Endodermal cell (in vitro differentiated cells): ENCODE data around the gene HOXC9. TPM values are rescaled to one million over a fixed set of nuclear protein-coding genes. Genes with fewer than 3 reads are reported as not detected.

Experiments
- DNase-seq: peaks from one replicate; pipeline ENCODE4 v3.0.0-alpha.2; 2017
- H3K27ac ChIP-seq: 2 replicates; pipeline ENCODE4 v1.5.1; 2013; ENCODE audit warnings: mild to moderate bottlenecking, low read depth, low read length, moderate library complexity
- H3K27me3 ChIP-seq: 2 replicates; pipeline ENCODE4 v1.6.1; 2013; ENCODE audit warnings: mild to moderate bottlenecking, low read length, moderate library complexity; ENCODE audit not compliant: insufficient read depth, control insufficient read depth, poor library complexity, severe bottlenecking
- H3K36me3 ChIP-seq: 2 replicates; pipeline ENCODE4 v1.7.0; 2013; ENCODE audit warnings: mild to moderate bottlenecking, low read length, moderate library complexity; ENCODE audit not compliant: control insufficient read depth, insufficient read depth
- H3K4me1 ChIP-seq: one replicate; pipeline ENCODE4 v1.7.0; 2013; ENCODE audit warnings: low read length; ENCODE audit not compliant: control insufficient read depth, insufficient read depth
- H3K4me3 ChIP-seq: 2 replicates; pipeline ENCODE4 v1.5.1; 2013; ENCODE audit warnings: mild to moderate bottlenecking, low read length, moderate library complexity
- H3K9ac ChIP-seq: 2 replicates; pipeline ENCODE4 v1.6.1; 2013; ENCODE audit warnings: mild to moderate bottlenecking, low read length, moderate library complexity; ENCODE audit not compliant: poor library complexity, severe bottlenecking; ENCODE audit errors: extremely low read depth
- H3K9me3 ChIP-seq: 2 replicates; pipeline ENCODE4 v1.6.1; 2013; ENCODE audit warnings: mild to moderate bottlenecking, low read length, moderate library complexity; ENCODE audit not compliant: control insufficient read depth
- H3K27ac Mint-ChIP-seq: 2 replicates; pipeline ENCODE4 v1.8.0; 2020; ENCODE audit warnings: mixed read lengths
- H3K27me3 Mint-ChIP-seq: 2 replicates; pipeline ENCODE4 v1.8.0; 2021; ENCODE audit warnings: mild to moderate bottlenecking, mixed read lengths; ENCODE audit not compliant: insufficient read depth
- H3K36me3 Mint-ChIP-seq: 2 replicates; pipeline ENCODE4 v1.8.0; 2020; ENCODE audit warnings: low read depth, mixed read lengths
- H3K4me1 Mint-ChIP-seq: 2 replicates; pipeline ENCODE4 v1.8.0; 2020; ENCODE audit warnings: mixed read lengths
- H3K4me3 Mint-ChIP-seq: 2 replicates; pipeline ENCODE4 v1.8.0; 2020; ENCODE audit warnings: mild to moderate bottlenecking, moderate library complexity, mixed read lengths
- H3K9me3 Mint-ChIP-seq: 2 replicates; pipeline ENCODE4 v1.8.0; 2020; ENCODE audit warnings: mild to moderate bottlenecking, mixed read lengths
- CTCF ChIP-seq: fragments of 200-600 bp; sonication (generic); conservative IDR thresholded peaks from 2 replicates; pipeline ENCODE4 v1.5.0; 2021; ENCODE audit warnings: antibody characterized with exemption, mild to moderate bottlenecking
- WGBS, 2 experiments: methylation state at CpG; one replicate each; pipeline versions ENCODE4 v1.1.5 to v1.1.7; 2013; ENCODE audit warnings: missing lambda C conversion rate in 2 of 2, mixed read lengths in 1 of 2; ENCODE audit not compliant: insufficient coverage in 1 of 2, insufficient read length in 1 of 2; 5-methylcytosine and 5-hydroxymethylcytosine counted together
- long read RNA-seq, 4 experiments: library from polyadenylated mRNA in 2 of 4; library from RNA in 1 of 4; library from capped mRNA in 1 of 4; stranded (forward) in 3 of 4; unstranded in 1 of 4; transcript quantifications; one replicate each; pipeline ENCODE4 v2.0.0, GENCODE V29; 2020 to 2021; ENCODE audit warnings: inconsistent platforms in 1 of 4
- polyA plus RNA-seq, 2 experiments: library from polyadenylated mRNA; stranded (reverse); fragments of 50-300 nt; gene quantifications; one replicate each; pipeline ENCODE4 v1.2.3, GENCODE V29; 2013
- total RNA-seq, 2 donors: library from RNA; stranded (reverse); fragmentation: NEBNext Ultra II Directional in 1 of 2; extraction: Animal tissue kit (Norgen Biotek cat#: 25700) in 1 of 2; gene quantifications; 2 replicates in 1 of 2; 3 replicates in 1 of 2; pipeline ENCODE4 v1.2.1, GENCODE V29; 2021

Gene HOXC9
- not detected for total RNA-seq
- 5.5 TPM for polyA plus RNA-seq (2013, experiment 1 of 2)
- polyA plus RNA-seq (2013, experiment 2 of 2) = 6.4 TPM
- long read RNA-seq, experiment 1 = 0 reads
- long read RNA-seq, experiment 2 = 0 reads
- long read RNA-seq, experiment 3 = 0 reads
- long read RNA-seq, experiment 4 = 0 reads

- Mint-ChIP-seq H3K4me3 (peak within 1 kb of the TSS; percentile 41), H3K36me3 (no peaks in the 10 kb centered on the region), H3K4me1 (no peaks in the 10 kb centered on the region), H3K27me3 (peaks cover 100% of the 10 kb centered on the region), H3K9me3 (peaks cover 2% of the 10 kb centered on the region), H3K27ac (no peak within 1 kb of the TSS)
- Histone ChIP-seq H3K4me3 (no peak within 1 kb of the TSS), H3K9ac (no peak within 1 kb of the TSS), H3K36me3 (no peaks in the 10 kb centered on the region), H3K27ac (no peak within 1 kb of the TSS), H3K27me3 (peaks cover 100% of the 10 kb centered on the region), H3K9me3 (no peaks in the 10 kb centered on the region), H3K4me1 (no peaks in the 10 kb centered on the region)
- TF ChIP-seq CTCF = no peak
- WGBS, 2 experiments = 8 to 11% methylated on average over 17 to 87 of the region's 87 CpGs
- DNase-seq = peak; percentile 85
These were observed at the start of gene HOXC9 for GRCh38 chr12:54000116-54001114. Gene HOXC9, plus strand, starts transcription at chr12:54000161. Its CDS starts 28 bp downstream, at chr12:54000189.

- WGBS, 2 experiments = 20 to 21% methylated on average over 2 to 10 of the region's 10 CpGs
- H3K36me3 ChIP-seq = no peaks in the 10 kb centered on the region
- TF ChIP-seq CTCF = peak; percentile 24
- H3K9ac ChIP-seq = no peak overlapping the region
- no peak overlapping the region for H3K4me3 Mint-ChIP-seq
- no peaks in the 10 kb centered on the region for H3K36me3 Mint-ChIP-seq
- no peak overlapping the region for H3K27ac Mint-ChIP-seq
- H3K4me1 Mint-ChIP-seq = no peaks in the 10 kb centered on the region
- no peak overlapping the region for H3K27ac ChIP-seq
- H3K9me3 Mint-ChIP-seq = peaks cover 2% of the 10 kb centered on the region
- peaks cover 99% of the 10 kb centered on the region for H3K27me3 Mint-ChIP-seq
- no peak overlapping the region for H3K4me3 ChIP-seq
- no peaks in the 10 kb centered on the region for H3K4me1 ChIP-seq
- no peak for DNase-seq
- peaks cover 100% of the 10 kb centered on the region for H3K27me3 ChIP-seq
- H3K9me3 ChIP-seq = peaks cover 19% of the 10 kb centered on the region
These were observed 49.6 kb upstream of the HOXC9 start for GRCh38 chr12:53950437-53950773.

- TF ChIP-seq CTCF = no peak
- Mint-ChIP-seq H3K27me3 (peaks cover 99% of the 10 kb centered on the region), H3K36me3 (no peaks in the 10 kb centered on the region), H3K9me3 (peaks cover 2% of the 10 kb centered on the region), H3K4me1 (no peaks in the 10 kb centered on the region), H3K4me3 (no peak overlapping the region), H3K27ac (no peak overlapping the region)
- H3K27ac ChIP-seq = no peak overlapping the region
- 11 to 13% methylated on average over 7 to 34 of the region's 34 CpGs for WGBS, 2 experiments
- H3K4me3 ChIP-seq = no peak overlapping the region
- peak; percentile 62 for DNase-seq
- peaks cover 100% of the 10 kb centered on the region for H3K27me3 ChIP-seq
- H3K36me3 ChIP-seq = no peaks in the 10 kb centered on the region
- H3K9me3 ChIP-seq = peaks cover 23% of the 10 kb centered on the region
- H3K4me1 ChIP-seq = no peaks in the 10 kb centered on the region
- H3K9ac ChIP-seq = no peak overlapping the region
These were observed 49.0 kb upstream of the HOXC9 start for GRCh38 chr12:53950789-53951576.
